Activated naive CD8-positive, alpha-beta T cell treated with anti-CD3 and anti-CD28 coated beads for 36 hours (primary cell): ENCODE results near the gene AREL1. TPM values are rescaled to one million over a fixed set of nuclear protein-coding genes. Genes with fewer than 3 reads are reported as not detected.

Source experiments
- DNase-seq: peaks from one replicate; pipeline ENCODE4 v3.0.0; 2021
- H3K27ac Mint-ChIP-seq: one replicate; pipeline ENCODE4 v1.8.0; 2022; ENCODE audit warnings: mild to moderate bottlenecking, moderate library complexity, mixed read lengths
- H3K27me3 Mint-ChIP-seq: one replicate; pipeline ENCODE4 v1.8.0; 2022; ENCODE audit warnings: mild to moderate bottlenecking, mixed read lengths
- H3K36me3 Mint-ChIP-seq: one replicate; pipeline ENCODE4 v1.8.0; 2021; ENCODE audit warnings: mild to moderate bottlenecking, mixed read lengths
- H3K4me1 Mint-ChIP-seq: one replicate; pipeline ENCODE4 v1.8.0; 2021; ENCODE audit warnings: mixed read lengths
- H3K4me3 Mint-ChIP-seq: one replicate; pipeline ENCODE4 v1.8.0; 2022; ENCODE audit warnings: mild to moderate bottlenecking, moderate library complexity, mixed read lengths
- H3K9me3 Mint-ChIP-seq: one replicate; pipeline ENCODE4 v1.8.0; 2022; ENCODE audit warnings: mixed read lengths
- total RNA-seq, 2 experiments: library from RNA; stranded (reverse); gene quantifications; one replicate each; pipeline ENCODE4 v1.2.3, GENCODE V29; 2021

AREL1 gene
- total RNA-seq, 2 experiments from 2014 or later, result 29.9 to 37.7 TPM

GRCh38 chr14:74710480-74710879 is 2.4 kb downstream of the AREL1 start:
- no peak for DNase-seq
- Mint-ChIP-seq H3K4me3 (no peak overlapping the region), H3K27me3 (no peaks in the 10 kb centered on the region), H3K36me3 (peaks cover 8% of the 10 kb centered on the region), H3K9me3 (no peaks in the 10 kb centered on the region), H3K4me1 (peaks cover 41% of the 10 kb centered on the region), H3K27ac (no peak overlapping the region)

- peak overlapping the region; percentile 19 for H3K27ac Mint-ChIP-seq
- no peaks in the 10 kb centered on the region for H3K27me3 Mint-ChIP-seq
- H3K36me3 Mint-ChIP-seq, result peaks cover 36% of the 10 kb centered on the region
- no peak overlapping the region for H3K4me3 Mint-ChIP-seq
- no peak for DNase-seq
- H3K4me1 Mint-ChIP-seq, result peaks cover 35% of the 10 kb centered on the region
- H3K9me3 Mint-ChIP-seq, result peaks cover 7% of the 10 kb centered on the region
Observed at GRCh38 chr14:74705613-74706500, 7.0 kb downstream of the AREL1 start.

- peaks cover 7% of the 10 kb centered on the region for H3K9me3 Mint-ChIP-seq
- no peak overlapping the region for H3K4me3 Mint-ChIP-seq
- no peak overlapping the region for H3K27ac Mint-ChIP-seq
- no peaks in the 10 kb centered on the region for H3K27me3 Mint-ChIP-seq
- DNase-seq, result no peak
- H3K4me1 Mint-ChIP-seq, result peaks cover 23% of the 10 kb centered on the region
- peaks cover 36% of the 10 kb centered on the region for H3K36me3 Mint-ChIP-seq
Observed at GRCh38 chr14:74704656-74705055, 8.2 kb downstream of the AREL1 start.

- H3K4me3 Mint-ChIP-seq, result no peak overlapping the region
- no peak for DNase-seq
- no peak overlapping the region for H3K27ac Mint-ChIP-seq
- peaks cover 36% of the 10 kb centered on the region for H3K36me3 Mint-ChIP-seq
- peaks cover 7% of the 10 kb centered on the region for H3K9me3 Mint-ChIP-seq
- H3K4me1 Mint-ChIP-seq, result peaks cover 15% of the 10 kb centered on the region
- H3K27me3 Mint-ChIP-seq, result no peaks in the 10 kb centered on the region
Observed at GRCh38 chr14:74703043-74703442, 9.8 kb downstream of the AREL1 start.

GRCh38 chr14:74702293-74702692 is 10.6 kb downstream of the AREL1 start:
- H3K4me1 Mint-ChIP-seq, result peaks cover 15% of the 10 kb centered on the region
- no peak overlapping the region for H3K4me3 Mint-ChIP-seq
- H3K27me3 Mint-ChIP-seq, result no peaks in the 10 kb centered on the region
- H3K9me3 Mint-ChIP-seq, result peaks cover 7% of the 10 kb centered on the region
- no peak for DNase-seq
- peaks cover 36% of the 10 kb centered on the region for H3K36me3 Mint-ChIP-seq
- no peak overlapping the region for H3K27ac Mint-ChIP-seq

- H3K36me3 Mint-ChIP-seq, result peaks cover 27% of the 10 kb centered on the region
- peaks cover 12% of the 10 kb centered on the region for H3K4me1 Mint-ChIP-seq
- H3K9me3 Mint-ChIP-seq, result peaks cover 7% of the 10 kb centered on the region
- no peak overlapping the region for H3K4me3 Mint-ChIP-seq
- no peak for DNase-seq
- H3K27me3 Mint-ChIP-seq, result no peaks in the 10 kb centered on the region
- no peak overlapping the region for H3K27ac Mint-ChIP-seq
Observed at GRCh38 chr14:74698465-74698864, 14.4 kb downstream of the AREL1 start.

- no peak for DNase-seq
- Mint-ChIP-seq H3K36me3 (peaks cover 23% of the 10 kb centered on the region), H3K4me1 (peaks cover 12% of the 10 kb centered on the region), H3K27ac (no peak overlapping the region), H3K4me3 (no peak overlapping the region), H3K9me3 (peaks cover 6% of the 10 kb centered on the region), H3K27me3 (no peaks in the 10 kb centered on the region)
Observed at GRCh38 chr14:74697976-74698375, 14.9 kb downstream of the AREL1 start.

- no peak overlapping the region for H3K27ac Mint-ChIP-seq
- no peak overlapping the region for H3K4me3 Mint-ChIP-seq
- peaks cover 10% of the 10 kb centered on the region for H3K4me1 Mint-ChIP-seq
- DNase-seq, result no peak
- H3K36me3 Mint-ChIP-seq, result peaks cover 18% of the 10 kb centered on the region
- no peaks in the 10 kb centered on the region for H3K27me3 Mint-ChIP-seq
- peaks cover 2% of the 10 kb centered on the region for H3K9me3 Mint-ChIP-seq
Observed at GRCh38 chr14:74697543-74697942, 15.3 kb downstream of the AREL1 start.

- Mint-ChIP-seq H3K4me3 (no peak overlapping the region), H3K27ac (no peak overlapping the region), H3K36me3 (peaks cover 14% of the 10 kb centered on the region), H3K9me3 (peaks cover 1% of the 10 kb centered on the region), H3K27me3 (no peaks in the 10 kb centered on the region), H3K4me1 (peaks cover 10% of the 10 kb centered on the region)
- no peak for DNase-seq
Observed at GRCh38 chr14:74697011-74697410, 15.9 kb downstream of the AREL1 start.

GRCh38 chr14:74695406-74695805 is 17.5 kb downstream of the AREL1 start:
- peaks cover 7% of the 10 kb centered on the region for H3K4me1 Mint-ChIP-seq
- no peaks in the 10 kb centered on the region for H3K27me3 Mint-ChIP-seq
- no peak overlapping the region for H3K27ac Mint-ChIP-seq
- H3K9me3 Mint-ChIP-seq, result no peaks in the 10 kb centered on the region
- peaks cover 9% of the 10 kb centered on the region for H3K36me3 Mint-ChIP-seq
- no peak for DNase-seq
- no peak overlapping the region for H3K4me3 Mint-ChIP-seq

- peaks cover 7% of the 10 kb centered on the region for H3K4me1 Mint-ChIP-seq
- no peak overlapping the region for H3K27ac Mint-ChIP-seq
- H3K4me3 Mint-ChIP-seq, result no peak overlapping the region
- no peaks in the 10 kb centered on the region for H3K27me3 Mint-ChIP-seq
- H3K9me3 Mint-ChIP-seq, result no peaks in the 10 kb centered on the region
- peaks cover 13% of the 10 kb centered on the region for H3K36me3 Mint-ChIP-seq
- DNase-seq, result no peak
Observed at GRCh38 chr14:74693191-74693590, 19.7 kb downstream of the AREL1 start.

GRCh38 chr14:74691456-74691855 is 21.4 kb downstream of the AREL1 start:
- H3K27ac Mint-ChIP-seq, result no peak overlapping the region
- H3K9me3 Mint-ChIP-seq, result no peaks in the 10 kb centered on the region
- no peak for DNase-seq
- peaks cover 7% of the 10 kb centered on the region for H3K4me1 Mint-ChIP-seq
- no peak overlapping the region for H3K4me3 Mint-ChIP-seq
- H3K36me3 Mint-ChIP-seq, result peaks cover 13% of the 10 kb centered on the region
- no peaks in the 10 kb centered on the region for H3K27me3 Mint-ChIP-seq

GRCh38 chr14:74685921-74686678 is 26.8 kb downstream of the AREL1 start:
- Mint-ChIP-seq H3K9me3 (no peaks in the 10 kb centered on the region), H3K4me1 (peaks cover 28% of the 10 kb centered on the region), H3K27me3 (no peaks in the 10 kb centered on the region), H3K27ac (no peak overlapping the region), H3K4me3 (no peak overlapping the region), H3K36me3 (peaks cover 32% of the 10 kb centered on the region)
- DNase-seq, result no peak

GRCh38 chr14:74685056-74685455 is 27.8 kb downstream of the AREL1 start:
- Mint-ChIP-seq H3K27ac (no peak overlapping the region), H3K27me3 (no peaks in the 10 kb centered on the region), H3K9me3 (no peaks in the 10 kb centered on the region), H3K36me3 (peaks cover 26% of the 10 kb centered on the region), H3K4me1 (peaks cover 28% of the 10 kb centered on the region), H3K4me3 (no peak overlapping the region)
- DNase-seq, result no peak

GRCh38 chr14:74684434-74684833 is 28.4 kb downstream of the AREL1 start:
- peak overlapping the region; percentile 30 for H3K27ac Mint-ChIP-seq
- H3K4me3 Mint-ChIP-seq, result peak overlapping the region; percentile 36
- peaks cover 28% of the 10 kb centered on the region for H3K4me1 Mint-ChIP-seq
- H3K36me3 Mint-ChIP-seq, result peaks cover 26% of the 10 kb centered on the region
- H3K9me3 Mint-ChIP-seq, result no peaks in the 10 kb centered on the region
- no peak for DNase-seq
- no peaks in the 10 kb centered on the region for H3K27me3 Mint-ChIP-seq
